Heart left ventricle (tissue), 16 donors: ENCODE results near the gene SLC25A4. TPM values are rescaled to one million over a fixed set of nuclear protein-coding genes. Genes with fewer than 3 reads are reported as not detected.
"Not testable (repeated sequence)": the region's sequence is repeated elsewhere in the genome, so short reads cannot be mapped to it uniquely, and the experiment has no call there.

Source experiments
- ATAC-seq, 4 donors: fragments of 200-7000 bp; cut with Tn5 transposase; one replicate each; pipeline ENCODE4 v1.9.1; 2020 to 2022; ENCODE audit warnings: moderate library complexity in 4 of 4, mild to moderate bottlenecking in 3 of 4, moderate number of reproducible peaks in 1 of 4
- DNase-seq, 5 donors: peaks; one replicate each; pipeline ENCODE4 v3.0.0-alpha.2; 2020
- H3K27ac ChIP-seq, 12 donors: fragments of 200-600 bp; sonication (generic) in 4 of 12; one replicate each; pipeline versions ENCODE4 v1.5.0 to v1.8.0; 2016 to 2022; ENCODE audit warnings: mild to moderate bottlenecking in 2 of 12
- H3K27me3 ChIP-seq, 9 donors: fragments of 200-600 bp; sonication (generic) in 2 of 9; one replicate each; pipeline versions ENCODE4 v1.5.1 to v1.8.0; 2016 to 2022; ENCODE audit warnings: mild to moderate bottlenecking in 3 of 9
- H3K36me3 ChIP-seq, 9 donors: fragments of 200-600 bp; sonication (generic) in 2 of 9; one replicate each; pipeline versions ENCODE4 v1.5.0 to v1.8.0; 2018 to 2022; ENCODE audit warnings: mild to moderate bottlenecking in 2 of 9
- H3K4me1 ChIP-seq, 12 donors: fragments of 200-600 bp; sonication (generic) in 4 of 12; one replicate each; pipeline versions ENCODE4 v1.5.0 to v1.8.0; 2016 to 2022; ENCODE audit warnings: mild to moderate bottlenecking in 3 of 12
- H3K4me3 ChIP-seq, 12 donors: fragments of 200-600 bp; sonication (generic) in 4 of 12; one replicate each; pipeline versions ENCODE4 v1.5.0 to v1.8.0; 2017 to 2022; ENCODE audit warnings: mild to moderate bottlenecking in 9 of 12, moderate library complexity in 4 of 12
- H3K9me3 ChIP-seq, 12 donors: fragments of 200-600 bp; sonication (generic) in 4 of 12; one replicate each; pipeline versions ENCODE4 v1.5.0 to v1.8.0; 2016 to 2022; ENCODE audit warnings: mild to moderate bottlenecking in 1 of 12
- POLR2A ChIP-seq, 2 donors: fragments of 450-650 bp; IDR thresholded peaks; one replicate each; pipeline ENCODE4 v1.6.1; 2017; ENCODE audit warnings: antibody characterized with exemption in 2 of 2, mild to moderate bottlenecking in 2 of 2, moderate library complexity in 2 of 2
- WGBS, 4 donors: extraction: QIAGEN DNeasy Blood & Tissue Kit in 2 of 4; methylation state at CpG; one replicate each; pipeline versions ENCODE4 v1.1.5 to v1.1.7; 2013 to 2018; 5-methylcytosine and 5-hydroxymethylcytosine counted together
- intact Hi-C, 10 donors: fragments of 100-400 bp; cut with DNase I; formaldehyde crosslinking; loops; one replicate each; pipeline versions ENCODE4 v1.11.1 to v1.14.2; 2022
- polyA plus RNA-seq, 2 donors: library from polyadenylated mRNA; stranded (reverse); fragments of 200-250 nt; gene quantifications; one replicate each; pipeline ENCODE4 v1.2.3, GENCODE V29; 2013
- total RNA-seq, 9 donors: library from RNA; depleted of rRNA in 2 of 9; stranded (reverse); fragments of >200 nt in 2 of 9; fragmentation: NEBNext Ultra II Directional in 3 of 9; extraction: Animal tissue kit (Norgen Biotek cat#: 25700) in 3 of 9; gene quantifications; one replicate each; pipeline versions ENCODE4 v1.1.0 to v1.2.4, GENCODE V29; 2016 to 2023
- TF ChIP-seq, protein P1 (sequence below), 12 donors: fragments of 200-600 bp; sonication (generic) in 4 of 12; IDR thresholded peaks; one replicate each; pipeline versions ENCODE4 v1.5.0 to v1.8.0; 2018 to 2022; ENCODE audit warnings: antibody characterized with exemption in 12 of 12, mild to moderate bottlenecking in 5 of 12
- donor health status: ischemic (EF 13 %, LVEDD 7.1; RV severe dilation, severe dysfunction).
- donor health status: healthy with polysubstance abuse.
- donor health status: DM: no; HTN: yes; CAD: no.
- donor health status: DM: no; HTN: no; CAD: no.
- donor health status: ischemic (EF 25% LVEDD 6.9; RV normal size, moderate dysfunction).
- donor health status: ischemic (EF 25% LVEDD 5.7; RV mildly dilated, moderate dysfunction).
- donor health status: healthy.
- donor health status: DM: yes; HTN: yes; CAD: no.
- donor health status: ischemic (EF 35%, LVEDD 5.7; RV mildly dilated, moderate dysfunction).
- donor health status: nonischemic (EF 11% LVEDD 7.7; RV severe dilation, severe dysfunction).
- donor health status: DM: yes; HTN: yes; CAD: no.
- donor health status: PGD.
- donor health status: ischemic (EF 29% LVEDD 5.4; RV normal size, mild dysfunction).
- donor health status: nonischemic (EF 23%, LVEDD 6.1; RV moderate dilation, normal function).

SLC25A4 gene
- total and polyA plus RNA-seq, 11 donors: 878 to 2,214 (median 1,482) TPM

GRCh38 chr4:185113340-185113739, 29.7 kb upstream of the SLC25A4 start:
- ATAC-seq: no peak
- H3K4me1 ChIP-seq: peaks cover 5 to 47% (median 31%) of the 10 kb centered on the region in 12 donors
- intact Hi-C loops: no loop called here

DNA sequence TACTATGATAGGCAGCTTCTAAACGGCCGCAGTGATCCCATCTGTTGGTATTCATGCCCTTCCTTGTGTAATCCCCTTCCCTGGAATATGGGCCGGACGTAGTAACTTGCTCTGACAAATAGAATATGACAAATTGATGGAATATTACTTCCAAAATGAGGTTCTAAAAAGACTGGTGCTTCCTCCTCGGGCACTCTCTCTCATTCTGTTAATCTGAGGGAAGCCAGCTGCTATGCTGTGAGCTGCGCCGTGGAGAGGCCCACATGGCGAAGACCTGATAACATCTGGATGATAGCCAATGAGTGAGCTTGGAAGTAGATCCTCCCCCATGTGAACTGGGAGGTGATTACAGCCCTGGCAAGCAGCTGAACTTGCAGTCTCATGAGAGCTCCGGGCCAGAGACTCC, 27.2 kb upstream of the SLC25A4 start:
- Histone ChIP-seq H3K27me3 (no peaks in the 10 kb centered on the region), H3K4me3 (no peak overlapping the region), H3K9me3 (no peaks in the 10 kb centered on the region), H3K36me3 (no peaks in the 10 kb centered on the region), H3K27ac (peak overlapping the region in 11 of 12 donors; percentile 61 to 88 (median 79)), H3K4me1 (peaks cover 5 to 61% (median 32%) of the 10 kb centered on the region in 12 donors)
- ATAC-seq (peak; percentile 90 to 93 (median 92)), DNase-seq (peak; percentile 74 to 91 (median 82))
- WGBS, 4 donors: 15 to 23% (median 19%) methylated on average over 9 of the region's 9 CpGs
- peak; percentile 36 to 85 for TF ChIP-seq POLR2A (IDR thresholded peaks at IDR 0.05)
- TF ChIP-seq, protein P1, sequence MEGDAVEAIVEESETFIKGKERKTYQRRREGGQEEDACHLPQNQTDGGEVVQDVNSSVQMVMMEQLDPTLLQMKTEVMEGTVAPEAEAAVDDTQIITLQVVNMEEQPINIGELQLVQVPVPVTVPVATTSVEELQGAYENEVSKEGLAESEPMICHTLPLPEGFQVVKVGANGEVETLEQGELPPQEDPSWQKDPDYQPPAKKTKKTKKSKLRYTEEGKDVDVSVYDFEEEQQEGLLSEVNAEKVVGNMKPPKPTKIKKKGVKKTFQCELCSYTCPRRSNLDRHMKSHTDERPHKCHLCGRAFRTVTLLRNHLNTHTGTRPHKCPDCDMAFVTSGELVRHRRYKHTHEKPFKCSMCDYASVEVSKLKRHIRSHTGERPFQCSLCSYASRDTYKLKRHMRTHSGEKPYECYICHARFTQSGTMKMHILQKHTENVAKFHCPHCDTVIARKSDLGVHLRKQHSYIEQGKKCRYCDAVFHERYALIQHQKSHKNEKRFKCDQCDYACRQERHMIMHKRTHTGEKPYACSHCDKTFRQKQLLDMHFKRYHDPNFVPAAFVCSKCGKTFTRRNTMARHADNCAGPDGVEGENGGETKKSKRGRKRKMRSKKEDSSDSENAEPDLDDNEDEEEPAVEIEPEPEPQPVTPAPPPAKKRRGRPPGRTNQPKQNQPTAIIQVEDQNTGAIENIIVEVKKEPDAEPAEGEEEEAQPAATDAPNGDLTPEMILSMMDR (IDR thresholded peaks at IDR 0.05): no peak
- intact Hi-C loops: no loop called here

More at GRCh38 chr4:185113340-185113739, 29.7 kb upstream of the SLC25A4 start:
- no peak overlapping the region for H3K4me3 ChIP-seq
- no peak for TF ChIP-seq POLR2A (IDR thresholded peaks at IDR 0.05)
- TF ChIP-seq, protein P1 (IDR thresholded peaks at IDR 0.05): no peak
- WGBS, 4 donors: 54 to 68% (median 61%) methylated on average over 2 of the region's 2 CpGs
- peak overlapping the region in 11 of 12 donors; percentile 66 to 94 (median 83) for H3K27ac ChIP-seq
- no peaks in the 10 kb centered on the region for H3K9me3 ChIP-seq
- no peaks in the 10 kb centered on the region for H3K36me3 ChIP-seq
- DNase-seq: no peak
- no peaks in the 10 kb centered on the region for H3K27me3 ChIP-seq

DNA sequence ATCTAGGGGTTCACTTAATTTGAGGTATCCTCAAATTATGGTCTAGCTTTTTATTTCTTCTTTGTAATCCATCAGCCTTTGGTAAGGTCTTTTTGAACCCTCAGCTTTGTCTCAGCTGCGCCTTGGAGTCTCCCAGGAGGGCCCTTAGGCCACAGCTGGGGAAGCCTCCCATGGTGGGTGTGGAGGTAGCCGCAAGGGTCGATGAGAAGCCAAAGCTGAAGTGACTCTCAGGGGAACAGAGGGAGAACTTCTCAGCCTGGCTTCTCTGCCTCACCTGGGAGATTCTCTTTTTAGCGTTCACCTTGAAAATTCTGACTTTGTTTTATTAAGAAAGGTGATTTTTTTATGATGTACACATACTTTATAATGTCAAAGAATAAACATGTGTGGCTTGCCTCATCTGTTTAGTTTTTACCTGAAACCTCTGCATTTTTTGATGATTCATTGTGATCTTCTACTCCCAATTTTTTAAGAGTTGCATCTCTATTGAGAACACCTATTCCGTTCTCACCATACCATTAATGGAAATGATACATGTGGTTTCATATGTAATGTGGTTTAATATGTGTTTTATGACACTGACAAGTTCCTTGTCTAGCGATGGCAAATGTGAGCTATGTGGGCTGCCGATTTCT, 25.6 kb upstream of the SLC25A4 start:
- H3K27me3 ChIP-seq: no peaks in the 10 kb centered on the region
- intact Hi-C loops: no loop called here
- H3K4me3 ChIP-seq: no peak overlapping the region
- WGBS, 4 donors: 71 to 77% (median 73%) methylated on average over 7 of the region's 7 CpGs
- ATAC-seq (no peak), DNase-seq (no peak)
- H3K9me3 ChIP-seq: no peaks in the 10 kb centered on the region
- no peaks in the 10 kb centered on the region for H3K36me3 ChIP-seq
- peaks cover 2 to 51% (median 21%) of the 10 kb centered on the region in 12 donors for H3K4me1 ChIP-seq
- peak overlapping the region in 3 of 12 donors; percentile 16 to 88 (median 38) for H3K27ac ChIP-seq
- TF ChIP-seq POLR2A (IDR thresholded peaks at IDR 0.05): no peak
- TF ChIP-seq, protein P1 (IDR thresholded peaks at IDR 0.05): no peak

DNA sequence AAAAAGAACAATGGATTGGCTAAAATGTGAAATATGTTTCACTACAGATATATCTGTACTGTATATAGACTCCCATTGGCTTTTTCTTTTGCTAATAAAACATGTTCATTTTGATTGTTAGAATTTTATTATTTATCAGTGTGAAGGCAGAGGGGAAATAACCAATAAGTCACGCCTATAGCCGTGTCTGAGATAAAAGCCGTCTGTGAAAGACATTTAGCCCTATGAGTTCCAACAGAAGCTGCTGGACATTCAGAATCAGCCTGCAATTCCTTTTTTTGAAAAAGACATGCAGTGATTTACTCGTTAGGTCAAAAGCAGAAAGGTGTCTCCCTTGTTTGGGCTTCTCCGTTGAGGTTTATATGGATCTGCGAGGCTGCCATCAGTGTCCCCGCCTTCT, 24.2 kb upstream of the SLC25A4 start:
- 80 to 87% (median 87%) methylated on average over 7 of the region's 7 CpGs for WGBS, 4 donors
- no peaks in the 10 kb centered on the region for H3K9me3 ChIP-seq
- H3K4me3 ChIP-seq: no peak overlapping the region
- H3K27me3 ChIP-seq: no peaks in the 10 kb centered on the region
- peak overlapping the region in 7 of 12 donors; percentile 27 to 83 (median 66) for H3K27ac ChIP-seq
- DNase-seq: no peak
- intact Hi-C loops: no loop called here
- peaks cover 0 to 41% (median 8%) of the 10 kb centered on the region in 12 donors for H3K4me1 ChIP-seq
- no peaks in the 10 kb centered on the region for H3K36me3 ChIP-seq
- no peak for ATAC-seq
- TF ChIP-seq, protein P1 (IDR thresholded peaks at IDR 0.05): no peak
- TF ChIP-seq POLR2A (IDR thresholded peaks at IDR 0.05): no peak

DNA sequence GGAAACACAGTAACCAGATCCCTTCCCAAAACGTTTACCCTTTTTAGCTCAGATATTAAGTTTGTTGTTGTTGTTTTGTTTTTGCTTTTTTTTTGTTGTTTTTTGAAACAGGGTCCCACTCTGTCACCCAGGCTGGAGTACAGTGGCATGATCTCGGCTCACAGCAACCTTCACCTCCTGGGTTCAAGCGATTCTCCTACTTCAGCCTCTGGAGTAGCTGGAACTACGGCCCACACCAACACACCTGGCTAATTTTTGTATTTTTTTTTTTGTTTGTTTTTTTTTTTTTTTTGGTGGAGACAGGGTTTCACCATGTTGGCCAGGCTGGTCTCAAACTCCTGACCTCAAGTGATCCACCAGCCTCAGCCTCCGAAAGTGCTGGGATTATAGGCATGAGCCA, 23.6 kb upstream of the SLC25A4 start:
- Histone ChIP-seq H3K4me1 (peaks cover 0 to 41% (median 8%) of the 10 kb centered on the region in 12 donors), H3K27ac (peak overlapping the region in 11 of 12 donors; percentile 27 to 83 (median 60))
- WGBS, 4 donors: 75 to 82% (median 79%) methylated on average over 5 of the region's 5 CpGs
- DNase-seq, intact Hi-C loops, ATAC-seq, H3K27me3 ChIP-seq, H3K9me3 ChIP-seq, H3K4me3 ChIP-seq, H3K36me3 ChIP-seq: not testable (repeated sequence)
